HG02678 (cell line): ENCODE measurements around the gene FAM120A.

Experiments used
- ATAC-seq: cut with Tn5 transposase; IDR thresholded peaks from one replicate; pipeline ENCODE4 v1.9.1; 2021; ENCODE audit warnings: mild to moderate bottlenecking, moderate library complexity; ENCODE audit not compliant: unreplicated experiment

Gene FAM120A

DNA sequence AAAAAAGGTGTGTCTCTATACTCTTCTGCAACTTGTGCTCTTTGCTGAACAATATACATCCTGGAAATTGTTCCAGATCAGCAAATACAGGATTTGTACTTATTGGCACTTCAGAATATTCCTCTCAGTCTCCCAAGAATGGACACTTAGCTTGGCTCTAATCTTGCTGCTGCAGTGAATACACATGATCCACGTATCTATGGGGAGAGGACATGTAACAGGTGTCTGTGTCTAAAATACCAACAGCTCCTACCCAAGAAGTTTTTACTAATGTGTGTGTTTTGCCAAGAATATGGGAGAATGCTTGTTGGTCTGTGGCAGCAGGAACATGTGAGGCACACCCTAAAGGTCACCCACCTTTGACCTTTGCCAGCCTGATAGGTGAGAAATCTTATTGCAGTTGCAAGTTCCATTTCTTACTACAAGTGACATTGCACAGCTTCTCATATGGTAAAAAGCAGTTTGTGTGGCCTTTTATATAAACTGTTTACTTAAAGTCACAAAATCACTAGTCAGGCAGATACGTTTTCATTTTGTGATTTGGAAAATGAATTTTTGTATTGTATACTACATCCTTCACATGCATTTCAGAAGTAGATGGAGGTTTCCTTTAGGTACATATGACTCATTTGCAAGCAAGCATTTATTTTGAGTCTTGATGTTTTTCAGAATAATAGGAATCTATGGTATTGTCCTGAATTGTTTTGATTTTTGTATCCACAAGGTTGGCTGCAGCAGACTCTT, 160.7 kb downstream of the FAM120A start:
- no peak for ATAC-seq

DNA sequence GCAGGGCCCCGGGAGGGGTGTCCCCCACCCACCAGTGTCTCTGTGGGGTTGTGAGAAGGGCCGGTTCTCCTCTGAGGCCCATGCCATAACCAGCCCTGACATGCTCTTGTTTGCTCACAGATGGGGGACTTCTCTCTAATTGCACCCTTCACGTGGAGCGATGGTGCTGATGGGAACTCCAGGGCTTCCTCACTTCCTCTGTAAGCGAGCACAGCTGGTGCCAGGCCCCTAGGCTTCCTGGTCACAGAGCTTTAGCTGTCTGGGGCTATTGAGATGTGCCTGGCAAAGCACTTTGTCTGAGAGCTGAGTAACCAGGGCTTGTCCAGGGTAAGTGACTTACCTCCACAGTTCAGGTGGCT, 161.3 kb downstream of the FAM120A start:
- peak; percentile 66 for ATAC-seq

DNA sequence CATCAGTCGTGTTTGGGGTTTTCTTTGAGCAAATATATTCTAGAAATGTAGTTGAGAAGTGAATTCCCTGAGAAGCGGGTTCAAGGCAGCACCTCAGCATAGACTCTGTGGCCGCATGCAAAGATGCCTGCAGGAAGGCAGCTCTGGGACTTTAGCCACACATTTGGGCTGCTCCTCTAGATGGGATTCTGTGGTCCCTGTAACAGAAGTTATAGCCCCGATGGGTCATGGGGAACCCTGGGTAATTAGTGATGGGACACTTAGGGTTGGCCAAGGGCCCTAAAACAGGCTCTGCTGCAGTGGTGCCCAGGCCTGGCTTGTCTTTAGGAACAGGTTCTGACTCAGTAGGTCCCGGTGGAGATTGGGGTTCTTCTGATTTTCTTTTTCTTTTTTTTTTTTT, 161.7 kb downstream of the FAM120A start:
- no peak for ATAC-seq

DNA sequence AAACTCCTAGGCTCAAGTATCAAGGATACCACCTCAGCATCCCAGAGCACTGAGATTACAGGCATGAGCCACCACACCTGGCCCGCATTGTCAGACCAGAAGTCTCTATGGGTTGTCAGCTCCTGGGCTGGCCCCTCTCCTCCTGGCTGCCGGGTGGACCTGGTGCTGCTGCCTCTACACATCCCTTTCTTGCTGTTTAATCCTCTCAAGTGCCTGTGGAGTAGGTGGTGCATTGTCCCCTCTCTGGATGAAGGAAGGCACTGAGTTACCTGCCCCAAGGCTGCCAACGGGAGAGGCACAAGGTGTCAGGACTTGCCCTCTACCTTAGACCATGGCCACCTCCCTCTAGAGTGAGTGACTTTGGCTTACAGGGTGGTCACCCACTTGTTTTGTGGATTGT, 162.3 kb downstream of the FAM120A start:
- ATAC-seq: no peak

DNA sequence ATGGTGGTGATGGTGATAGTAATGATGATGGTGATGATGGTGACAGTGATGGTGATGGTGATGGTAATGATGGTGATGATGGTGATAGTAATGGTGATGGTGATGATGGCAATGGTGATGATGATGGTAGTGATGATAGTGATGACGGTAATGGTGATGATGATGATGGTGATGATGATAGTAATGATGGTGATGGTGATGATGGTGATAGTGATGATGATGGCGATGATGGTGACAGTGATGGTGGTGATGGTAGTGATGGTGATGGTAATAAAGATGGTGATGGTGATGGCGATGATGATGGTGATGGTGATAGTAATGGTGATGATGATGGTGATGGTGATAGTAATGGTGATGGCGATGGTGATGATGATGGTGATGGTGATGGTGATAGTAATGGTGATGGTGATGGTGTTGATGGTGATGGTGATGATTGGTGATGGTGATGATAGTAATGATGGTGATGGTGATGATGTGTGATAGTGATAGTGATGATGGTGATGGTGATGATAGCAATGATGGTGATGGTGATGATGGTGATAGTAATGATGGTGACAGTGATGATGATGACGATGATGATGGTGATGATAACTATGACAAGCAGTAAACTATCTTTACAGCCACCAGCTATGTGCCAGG, 163.5 kb downstream of the FAM120A start:
- no peak for ATAC-seq
